ENCODE data around the gene CDH3. TPM values are rescaled to one million over a fixed set of nuclear protein-coding genes. Genes with fewer than 3 reads are reported as not detected.

The CDH3 gene
- total and polyA plus RNA-seq, 2 experiments from 2014 or later: 78.0 to 210 TPM

DNA sequence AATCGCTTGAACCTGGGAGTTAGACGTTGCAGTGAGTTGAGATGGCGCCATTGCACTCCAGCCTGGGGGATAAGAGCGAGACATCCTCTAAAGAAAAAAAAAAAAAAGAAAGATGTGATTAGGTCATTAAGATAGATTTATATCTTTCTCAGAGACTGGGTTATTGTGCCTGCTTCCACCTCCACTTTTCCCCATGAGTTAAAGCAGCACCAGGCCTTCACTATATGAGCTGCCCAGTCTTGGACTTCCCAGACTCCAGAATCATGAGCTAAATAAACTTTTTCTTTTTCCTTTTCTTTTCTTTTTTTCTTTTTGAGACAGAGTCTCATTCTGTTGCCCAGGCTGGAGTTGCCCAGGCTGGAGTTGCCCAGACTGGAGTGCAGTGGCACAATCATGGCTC is 72.6 kb downstream of the CDH3 start (continued):
- TF ChIP-seq STAT1 (IDR thresholded peaks at IDR 0.05; ENCODE audit: unreplicated experiment): no peak
- TF ChIP-seq, protein P1, sequence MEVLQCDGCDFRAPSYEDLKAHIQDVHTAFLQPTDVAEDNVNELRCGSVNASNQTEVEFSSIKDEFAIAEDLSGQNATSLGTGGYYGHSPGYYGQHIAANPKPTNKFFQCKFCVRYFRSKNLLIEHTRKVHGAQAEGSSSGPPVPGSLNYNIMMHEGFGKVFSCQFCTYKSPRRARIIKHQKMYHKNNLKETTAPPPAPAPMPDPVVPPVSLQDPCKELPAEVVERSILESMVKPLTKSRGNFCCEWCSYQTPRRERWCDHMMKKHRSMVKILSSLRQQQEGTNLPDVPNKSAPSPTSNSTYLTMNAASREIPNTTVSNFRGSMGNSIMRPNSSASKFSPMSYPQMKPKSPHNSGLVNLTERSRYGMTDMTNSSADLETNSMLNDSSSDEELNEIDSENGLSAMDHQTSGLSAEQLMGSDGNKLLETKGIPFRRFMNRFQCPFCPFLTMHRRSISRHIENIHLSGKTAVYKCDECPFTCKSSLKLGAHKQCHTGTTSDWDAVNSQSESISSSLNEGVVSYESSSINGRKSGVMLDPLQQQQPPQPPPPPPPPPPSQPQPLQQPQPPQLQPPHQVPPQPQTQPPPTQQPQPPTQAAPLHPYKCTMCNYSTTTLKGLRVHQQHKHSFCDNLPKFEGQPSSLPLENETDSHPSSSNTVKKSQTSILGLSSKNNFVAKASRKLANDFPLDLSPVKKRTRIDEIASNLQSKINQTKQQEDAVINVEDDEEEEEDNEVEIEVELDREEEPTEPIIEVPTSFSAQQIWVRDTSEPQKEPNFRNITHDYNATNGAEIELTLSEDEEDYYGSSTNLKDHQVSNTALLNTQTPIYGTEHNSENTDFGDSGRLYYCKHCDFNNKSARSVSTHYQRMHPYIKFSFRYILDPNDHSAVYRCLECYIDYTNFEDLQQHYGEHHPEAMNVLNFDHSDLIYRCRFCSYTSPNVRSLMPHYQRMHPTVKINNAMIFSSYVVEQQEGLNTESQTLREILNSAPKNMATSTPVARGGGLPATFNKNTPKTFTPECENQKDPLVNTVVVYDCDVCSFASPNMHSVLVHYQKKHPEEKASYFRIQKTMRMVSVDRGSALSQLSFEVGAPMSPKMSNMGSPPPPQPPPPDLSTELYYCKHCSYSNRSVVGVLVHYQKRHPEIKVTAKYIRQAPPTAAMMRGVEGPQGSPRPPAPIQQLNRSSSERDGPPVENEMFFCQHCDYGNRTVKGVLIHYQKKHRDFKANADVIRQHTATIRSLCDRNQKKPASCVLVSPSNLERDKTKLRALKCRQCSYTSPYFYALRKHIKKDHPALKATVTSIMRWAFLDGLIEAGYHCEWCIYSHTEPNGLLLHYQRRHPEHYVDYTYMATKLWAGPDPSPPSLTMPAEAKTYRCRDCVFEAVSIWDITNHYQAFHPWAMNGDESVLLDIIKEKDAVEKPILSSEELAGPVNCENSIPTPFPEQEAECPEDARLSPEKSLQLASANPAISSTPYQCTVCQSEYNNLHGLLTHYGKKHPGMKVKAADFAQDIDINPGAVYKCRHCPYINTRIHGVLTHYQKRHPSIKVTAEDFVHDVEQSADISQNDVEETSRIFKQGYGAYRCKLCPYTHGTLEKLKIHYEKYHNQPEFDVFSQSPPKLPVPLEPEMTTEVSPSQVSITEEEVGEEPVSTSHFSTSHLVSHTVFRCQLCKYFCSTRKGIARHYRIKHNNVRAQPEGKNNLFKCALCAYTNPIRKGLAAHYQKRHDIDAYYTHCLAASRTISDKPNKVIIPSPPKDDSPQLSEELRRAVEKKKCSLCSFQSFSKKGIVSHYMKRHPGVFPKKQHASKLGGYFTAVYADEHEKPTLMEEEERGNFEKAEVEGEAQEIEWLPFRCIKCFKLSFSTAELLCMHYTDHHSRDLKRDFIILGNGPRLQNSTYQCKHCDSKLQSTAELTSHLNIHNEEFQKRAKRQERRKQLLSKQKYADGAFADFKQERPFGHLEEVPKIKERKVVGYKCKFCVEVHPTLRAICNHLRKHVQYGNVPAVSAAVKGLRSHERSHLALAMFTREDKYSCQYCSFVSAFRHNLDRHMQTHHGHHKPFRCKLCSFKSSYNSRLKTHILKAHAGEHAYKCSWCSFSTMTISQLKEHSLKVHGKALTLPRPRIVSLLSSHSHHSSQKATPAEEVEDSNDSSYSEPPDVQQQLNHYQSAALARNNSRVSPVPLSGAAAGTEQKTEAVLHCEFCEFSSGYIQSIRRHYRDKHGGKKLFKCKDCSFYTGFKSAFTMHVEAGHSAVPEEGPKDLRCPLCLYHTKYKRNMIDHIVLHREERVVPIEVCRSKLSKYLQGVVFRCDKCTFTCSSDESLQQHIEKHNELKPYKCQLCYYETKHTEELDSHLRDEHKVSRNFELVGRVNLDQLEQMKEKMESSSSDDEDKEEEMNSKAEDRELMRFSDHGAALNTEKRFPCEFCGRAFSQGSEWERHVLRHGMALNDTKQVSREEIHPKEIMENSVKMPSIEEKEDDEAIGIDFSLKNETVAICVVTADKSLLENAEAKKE (CRISPR knock-in tag; IDR thresholded peaks at IDR 0.05): no peak

DNA sequence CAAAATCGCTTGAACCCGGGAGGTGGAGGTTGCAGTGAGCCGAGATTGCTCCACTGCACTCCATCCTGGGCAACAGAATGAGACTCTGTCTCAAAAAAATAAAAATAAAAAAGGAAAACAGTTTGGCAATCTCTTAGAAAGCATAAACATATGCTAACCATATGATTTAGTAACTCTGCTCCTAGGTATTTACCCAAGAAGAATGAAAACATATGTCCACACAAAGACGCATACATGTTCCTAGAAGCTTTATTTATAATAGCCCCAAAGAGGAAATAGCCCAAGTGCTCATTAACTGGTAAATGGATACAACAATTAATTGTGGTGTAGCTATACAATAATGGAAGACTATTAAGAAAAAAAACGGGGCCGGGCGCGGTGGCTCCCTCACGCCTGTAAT is 73.5 kb downstream of the CDH3 start:
- no peaks in the 10 kb centered on the region for H4K20me1 ChIP-seq (replicated peaks; ENCODE audit: insufficient read depth)
- no peaks in the 10 kb centered on the region for H3K79me2 ChIP-seq (replicated peaks; ENCODE audit: insufficient read depth)
- ATAC-seq (no peak), DNase-seq (ENCODE audit: low spot score) (no peak)
- H3K4me3 Mint-ChIP-seq: no peak overlapping the region
- peaks cover 5% of the 10 kb centered on the region for H3K27me3 Mint-ChIP-seq (ENCODE audit: insufficient read depth, low read depth, poor library complexity)
- no peak overlapping the region for H3K4me2 ChIP-seq
- H3K9me2 ChIP-seq (ENCODE audit: insufficient read depth): no peaks in the 10 kb centered on the region
- no peak overlapping the region for H3K27ac Mint-ChIP-seq
- H3K9me3 Mint-ChIP-seq: peaks cover 3% of the 10 kb centered on the region; the same call in 1 of the 3 replicates
- H3K4me3 ChIP-seq: no peak overlapping the region
- H3K36me3 Mint-ChIP-seq (ENCODE audit: low read depth): no peaks in the 10 kb centered on the region; the same call in 2 of the 3 replicates
- peaks cover 7% of the 10 kb centered on the region; the same call in 1 of the 2 replicates for H3K4me1 ChIP-seq (ENCODE audit: insufficient read depth)
- H3K27ac ChIP-seq (ENCODE audit: low read depth): no peak overlapping the region
- H3K4me1 Mint-ChIP-seq: peaks cover 9% of the 10 kb centered on the region
- 0 out of 2 replicates have a peak, but pooled peaks cover 2% of the 10 kb centered on the region for H3F3A ChIP-seq (replicated peaks; ENCODE audit: low read depth)
- H2AFZ ChIP-seq: no peak overlapping the region
- H3K27me3 ChIP-seq (ENCODE audit: insufficient read depth): no peaks in the 10 kb centered on the region
- no peaks in the 10 kb centered on the region for H3K36me3 ChIP-seq (ENCODE audit: insufficient read depth)
- TF ChIP-seq ZNF331 (CRISPR knock-in tag; IDR thresholded peaks at IDR 0.05; ENCODE audit: low read depth) (no peak), CREB1 (CRISPR knock-in tag; IDR thresholded peaks at IDR 0.05; ENCODE audit: low read depth) (no peak), POLR2AphosphoS5 (IDR thresholded peaks at IDR 0.05; ENCODE audit: low read depth) (no peak)
- TF ChIP-seq, protein P2, sequence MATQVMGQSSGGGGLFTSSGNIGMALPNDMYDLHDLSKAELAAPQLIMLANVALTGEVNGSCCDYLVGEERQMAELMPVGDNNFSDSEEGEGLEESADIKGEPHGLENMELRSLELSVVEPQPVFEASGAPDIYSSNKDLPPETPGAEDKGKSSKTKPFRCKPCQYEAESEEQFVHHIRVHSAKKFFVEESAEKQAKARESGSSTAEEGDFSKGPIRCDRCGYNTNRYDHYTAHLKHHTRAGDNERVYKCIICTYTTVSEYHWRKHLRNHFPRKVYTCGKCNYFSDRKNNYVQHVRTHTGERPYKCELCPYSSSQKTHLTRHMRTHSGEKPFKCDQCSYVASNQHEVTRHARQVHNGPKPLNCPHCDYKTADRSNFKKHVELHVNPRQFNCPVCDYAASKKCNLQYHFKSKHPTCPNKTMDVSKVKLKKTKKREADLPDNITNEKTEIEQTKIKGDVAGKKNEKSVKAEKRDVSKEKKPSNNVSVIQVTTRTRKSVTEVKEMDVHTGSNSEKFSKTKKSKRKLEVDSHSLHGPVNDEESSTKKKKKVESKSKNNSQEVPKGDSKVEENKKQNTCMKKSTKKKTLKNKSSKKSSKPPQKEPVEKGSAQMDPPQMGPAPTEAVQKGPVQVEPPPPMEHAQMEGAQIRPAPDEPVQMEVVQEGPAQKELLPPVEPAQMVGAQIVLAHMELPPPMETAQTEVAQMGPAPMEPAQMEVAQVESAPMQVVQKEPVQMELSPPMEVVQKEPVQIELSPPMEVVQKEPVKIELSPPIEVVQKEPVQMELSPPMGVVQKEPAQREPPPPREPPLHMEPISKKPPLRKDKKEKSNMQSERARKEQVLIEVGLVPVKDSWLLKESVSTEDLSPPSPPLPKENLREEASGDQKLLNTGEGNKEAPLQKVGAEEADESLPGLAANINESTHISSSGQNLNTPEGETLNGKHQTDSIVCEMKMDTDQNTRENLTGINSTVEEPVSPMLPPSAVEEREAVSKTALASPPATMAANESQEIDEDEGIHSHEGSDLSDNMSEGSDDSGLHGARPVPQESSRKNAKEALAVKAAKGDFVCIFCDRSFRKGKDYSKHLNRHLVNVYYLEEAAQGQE (IDR thresholded peaks at IDR 0.05; ENCODE audit: unreplicated experiment): no peak
- TF ChIP-seq, protein P3, sequence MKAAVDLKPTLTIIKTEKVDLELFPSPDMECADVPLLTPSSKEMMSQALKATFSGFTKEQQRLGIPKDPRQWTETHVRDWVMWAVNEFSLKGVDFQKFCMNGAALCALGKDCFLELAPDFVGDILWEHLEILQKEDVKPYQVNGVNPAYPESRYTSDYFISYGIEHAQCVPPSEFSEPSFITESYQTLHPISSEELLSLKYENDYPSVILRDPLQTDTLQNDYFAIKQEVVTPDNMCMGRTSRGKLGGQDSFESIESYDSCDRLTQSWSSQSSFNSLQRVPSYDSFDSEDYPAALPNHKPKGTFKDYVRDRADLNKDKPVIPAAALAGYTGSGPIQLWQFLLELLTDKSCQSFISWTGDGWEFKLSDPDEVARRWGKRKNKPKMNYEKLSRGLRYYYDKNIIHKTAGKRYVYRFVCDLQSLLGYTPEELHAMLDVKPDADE (IDR thresholded peaks at IDR 0.05): no peak

All from GM23338 (cell line).